NT2/D1 (cell line): ENCODE data around the gene SMG5.

Experiments
- SUZ12 ChIP-seq: IDR thresholded peaks from 2 replicates; pipeline ENCODE4 v1.6.1; 2011; ENCODE audit not compliant: insufficient read length, insufficient read depth; ENCODE audit errors: extremely low read depth
- ZNF274 ChIP-seq: IDR thresholded peaks from 2 replicates; pipeline ENCODE4 v1.6.1; 2011; ENCODE audit warnings: mild to moderate bottlenecking, low read depth, low read length

GRCh38 chr1:156213644-156213966 is 69.0 kb downstream of the SMG5 start:
- no peak for TF ChIP-seq SUZ12
- TF ChIP-seq ZNF274, result no peak
